ENCODE measurements around the gene ISOC1.

Gene ISOC1

DNA sequence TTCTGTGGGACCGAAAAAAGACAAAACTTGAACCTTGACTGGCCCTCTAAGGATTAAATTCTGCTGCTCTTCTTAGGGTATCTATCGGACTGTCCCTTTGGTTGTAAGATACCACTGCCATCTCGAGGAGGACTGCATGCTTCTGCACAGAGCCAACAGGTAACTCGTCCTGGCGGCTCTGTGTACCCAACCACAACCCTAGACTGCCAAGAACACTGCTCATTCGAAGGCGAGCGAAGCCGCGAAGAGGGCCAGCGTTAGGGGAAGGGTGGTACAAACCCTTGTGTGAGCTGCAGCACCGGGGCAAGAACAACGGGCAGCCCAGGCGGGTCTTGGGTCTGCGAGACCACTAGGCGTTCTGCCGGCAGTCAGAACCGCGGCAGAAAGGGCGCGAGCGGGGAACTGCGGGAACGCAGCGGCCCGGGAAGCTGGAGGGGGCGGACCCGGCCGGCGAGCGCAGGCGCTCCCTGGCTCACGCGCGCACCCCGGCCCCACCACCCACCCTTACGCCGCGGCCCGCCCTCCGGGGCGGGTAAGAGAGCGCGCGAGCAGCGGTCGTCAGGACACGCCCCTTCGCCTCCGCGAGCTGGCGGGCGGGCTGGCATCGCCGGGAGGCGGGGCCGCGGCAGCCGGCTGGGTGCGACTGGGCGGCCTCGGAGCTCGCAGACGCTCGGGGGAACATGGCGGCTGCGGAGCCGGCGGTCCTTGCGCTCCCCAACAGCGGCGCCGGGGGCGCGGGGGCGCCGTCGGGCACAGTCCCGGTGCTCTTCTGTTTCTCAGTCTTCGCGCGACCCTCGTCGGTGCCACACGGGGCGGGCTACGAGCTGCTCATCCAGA is at the start of gene ISOC1:
Gene ISOC1 (plus strand): TSS at position 663 of the 837 bp plus-strand sequence. CDS start 18 bp downstream, at position 681.
- DNase-seq (ENCODE audit: low read depth) = peak; percentile 91
- TF ChIP-seq, protein P1, sequence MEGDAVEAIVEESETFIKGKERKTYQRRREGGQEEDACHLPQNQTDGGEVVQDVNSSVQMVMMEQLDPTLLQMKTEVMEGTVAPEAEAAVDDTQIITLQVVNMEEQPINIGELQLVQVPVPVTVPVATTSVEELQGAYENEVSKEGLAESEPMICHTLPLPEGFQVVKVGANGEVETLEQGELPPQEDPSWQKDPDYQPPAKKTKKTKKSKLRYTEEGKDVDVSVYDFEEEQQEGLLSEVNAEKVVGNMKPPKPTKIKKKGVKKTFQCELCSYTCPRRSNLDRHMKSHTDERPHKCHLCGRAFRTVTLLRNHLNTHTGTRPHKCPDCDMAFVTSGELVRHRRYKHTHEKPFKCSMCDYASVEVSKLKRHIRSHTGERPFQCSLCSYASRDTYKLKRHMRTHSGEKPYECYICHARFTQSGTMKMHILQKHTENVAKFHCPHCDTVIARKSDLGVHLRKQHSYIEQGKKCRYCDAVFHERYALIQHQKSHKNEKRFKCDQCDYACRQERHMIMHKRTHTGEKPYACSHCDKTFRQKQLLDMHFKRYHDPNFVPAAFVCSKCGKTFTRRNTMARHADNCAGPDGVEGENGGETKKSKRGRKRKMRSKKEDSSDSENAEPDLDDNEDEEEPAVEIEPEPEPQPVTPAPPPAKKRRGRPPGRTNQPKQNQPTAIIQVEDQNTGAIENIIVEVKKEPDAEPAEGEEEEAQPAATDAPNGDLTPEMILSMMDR (IDR thresholded peaks at IDR 0.05; ENCODE audit: low read length, missing control alignments) = no peak
- H3K4me3 ChIP-seq (replicated peaks; ENCODE audit: low read depth, low read length) = peak within 1 kb of the TSS; percentile 82

DNA sequence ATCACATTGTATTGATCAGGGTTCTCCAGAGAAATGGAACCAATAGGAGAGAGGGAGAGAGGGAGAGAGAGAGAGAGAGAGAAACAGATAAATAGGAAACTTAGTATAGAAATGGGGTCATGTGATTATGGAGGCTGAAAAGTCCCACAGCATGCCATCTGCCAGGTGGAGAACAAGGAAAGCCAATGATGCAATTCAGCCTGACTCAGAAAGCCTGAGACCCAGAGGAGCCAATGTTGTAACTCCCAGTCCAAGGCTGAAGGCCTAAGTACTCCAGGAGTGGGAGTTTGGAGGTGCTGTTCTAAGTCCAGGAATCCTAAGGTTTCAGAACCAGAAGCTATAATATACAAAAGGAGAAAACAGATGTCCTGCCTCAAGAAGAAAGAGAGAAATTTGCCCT is 48.4 kb upstream of the ISOC1 start:
- no peak overlapping the region for H3K4me3 ChIP-seq (replicated peaks; ENCODE audit: low read depth, low read length)
- peak; percentile 25 for DNase-seq (ENCODE audit: low read depth)
- TF ChIP-seq, protein P1 (IDR thresholded peaks at IDR 0.05; ENCODE audit: low read length, missing control alignments) = no peak

DNA sequence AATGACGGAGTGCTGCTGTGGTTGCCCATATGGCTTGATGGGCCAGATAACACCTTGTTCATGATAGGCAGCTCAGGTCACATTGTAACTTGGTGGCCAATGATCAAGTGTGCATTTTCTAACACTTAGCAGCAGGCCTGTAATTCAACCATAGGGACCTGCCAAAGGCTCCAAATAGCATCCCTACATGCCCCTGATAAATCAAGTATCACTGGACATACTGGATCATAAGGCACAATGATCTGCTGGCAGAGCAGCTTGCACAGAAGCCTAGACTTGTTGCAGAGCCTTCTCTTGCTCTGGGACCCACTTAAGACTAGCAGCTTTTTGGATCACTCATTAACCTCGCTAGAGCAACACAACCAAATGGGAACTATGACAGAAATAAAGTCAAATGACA is 46.0 kb upstream of the ISOC1 start:
- no peak overlapping the region for H3K4me3 ChIP-seq (replicated peaks; ENCODE audit: low read depth, low read length)
- TF ChIP-seq, protein P1 (IDR thresholded peaks at IDR 0.05; ENCODE audit: low read length, missing control alignments) = no peak
- DNase-seq (ENCODE audit: low read depth) = no peak

DNA sequence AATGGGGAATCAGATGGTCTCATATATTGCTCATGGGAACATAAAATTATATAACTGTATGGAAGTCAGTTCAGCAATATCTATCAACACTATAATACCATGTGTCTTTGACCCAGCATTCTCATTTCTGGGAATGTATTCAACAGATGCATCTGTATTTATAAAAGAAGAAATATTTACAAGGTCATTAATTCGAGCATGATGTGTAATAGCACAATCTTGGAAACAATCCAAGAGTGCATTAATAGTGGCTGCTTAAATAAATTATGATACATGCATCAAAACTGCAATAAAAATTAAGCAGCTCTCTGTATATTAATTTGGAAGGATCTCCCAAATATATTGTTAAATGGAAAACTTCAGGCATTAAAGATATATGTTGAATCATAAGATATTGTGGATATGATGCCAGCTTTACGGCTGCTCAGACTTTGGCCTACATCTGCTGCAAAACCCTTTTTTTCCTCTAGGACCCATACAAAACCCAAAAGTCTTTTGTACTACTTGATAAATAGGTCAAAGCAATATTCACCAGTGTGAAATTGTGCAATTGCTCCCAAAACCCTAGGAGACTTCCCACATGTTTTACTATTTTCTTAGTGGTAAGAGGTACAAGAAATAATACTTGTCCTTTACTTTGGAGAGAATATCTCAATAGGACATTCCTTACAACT is 45.3 kb upstream of the ISOC1 start:
- no peak overlapping the region for H3K4me3 ChIP-seq (replicated peaks; ENCODE audit: low read depth, low read length)
- DNase-seq (ENCODE audit: low read depth) = no peak
- TF ChIP-seq, protein P1 (IDR thresholded peaks at IDR 0.05; ENCODE audit: low read length, missing control alignments) = no peak

DNA sequence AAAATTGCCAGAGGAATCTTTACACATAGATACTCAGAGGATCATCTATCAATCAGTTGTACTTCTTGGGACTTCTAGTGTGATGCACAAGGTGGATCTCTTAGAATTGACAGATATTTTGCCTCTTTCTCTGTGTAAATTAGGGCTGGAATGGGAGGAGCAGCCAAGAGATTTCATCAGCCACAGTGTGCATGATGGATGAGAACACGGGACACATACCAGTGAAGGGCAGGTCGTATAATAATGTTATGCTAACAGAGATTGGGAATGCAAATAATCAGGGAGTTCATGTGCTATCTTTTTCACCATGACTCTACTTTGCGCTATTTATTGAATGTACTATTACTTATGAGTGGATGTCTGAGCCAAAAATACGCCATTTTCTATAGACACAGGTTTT is 43.3 kb upstream of the ISOC1 start:
- H3K4me3 ChIP-seq (replicated peaks; ENCODE audit: low read depth, low read length) = no peak overlapping the region
- no peak for DNase-seq (ENCODE audit: low read depth)
- TF ChIP-seq, protein P1 (IDR thresholded peaks at IDR 0.05; ENCODE audit: low read length, missing control alignments) = no peak

DNA sequence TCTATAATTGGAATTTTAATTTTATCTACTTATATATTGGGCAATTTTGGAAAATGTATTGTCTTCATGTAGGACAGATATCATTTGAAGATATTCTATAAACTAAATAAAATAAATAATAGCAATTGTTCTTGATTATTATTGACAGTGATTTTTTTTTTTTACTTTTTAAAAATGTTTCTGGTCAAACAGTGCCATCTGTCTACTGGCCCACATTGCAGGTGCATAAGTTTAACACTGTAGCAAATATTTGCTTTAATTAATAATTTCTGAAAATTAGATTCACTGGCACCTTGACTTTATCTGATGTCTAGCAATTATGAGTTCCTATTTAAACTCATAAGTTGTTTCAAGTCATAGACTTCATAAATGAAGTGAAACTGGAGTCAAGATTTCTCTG is 41.1 kb upstream of the ISOC1 start:
- TF ChIP-seq, protein P1 (IDR thresholded peaks at IDR 0.05; ENCODE audit: low read length, missing control alignments) = no peak
- H3K4me3 ChIP-seq (replicated peaks; ENCODE audit: low read depth, low read length) = no peak overlapping the region
- DNase-seq (ENCODE audit: low read depth) = no peak
